HG03280 (cell line): ENCODE results near the gene ACOXL.

Experiments used
- ATAC-seq: cut with Tn5 transposase; IDR thresholded peaks from one replicate; pipeline ENCODE4 v1.9.1; 2021; ENCODE audit warnings: mild to moderate bottlenecking, moderate library complexity; ENCODE audit not compliant: unreplicated experiment

Gene ACOXL

GRCh38 chr2:111145103-111145760 is 412.9 kb downstream of the ACOXL start:
- no peak for ATAC-seq

- ATAC-seq, result no peak
Measured at GRCh38 chr2:111145951-111146350, 413.6 kb downstream of the ACOXL start.

- no peak for ATAC-seq
Measured at GRCh38 chr2:111148225-111148873, 416.0 kb downstream of the ACOXL start.

GRCh38 chr2:111148925-111149324 is 416.6 kb downstream of the ACOXL start:
- no peak for ATAC-seq

- ATAC-seq, result no peak
Measured at GRCh38 chr2:111149882-111150455, 417.6 kb downstream of the ACOXL start.

GRCh38 chr2:111154758-111155157 is 422.4 kb downstream of the ACOXL start:
- ATAC-seq, result no peak

- no peak for ATAC-seq
Measured at GRCh38 chr2:111155610-111156009, 423.2 kb downstream of the ACOXL start.

- ATAC-seq, result no peak
Measured at GRCh38 chr2:111156529-111156928, 424.2 kb downstream of the ACOXL start.

- peak; percentile 58 for ATAC-seq
Measured at GRCh38 chr2:111157071-111157661, 424.8 kb downstream of the ACOXL start.

- peak; percentile 78 for ATAC-seq
Measured at GRCh38 chr2:111157798-111158197, 425.4 kb downstream of the ACOXL start.

- ATAC-seq, result no peak
Measured at GRCh38 chr2:111159641-111160040, 427.3 kb downstream of the ACOXL start.

- ATAC-seq, result no peak
Measured at GRCh38 chr2:111160758-111161157, 428.4 kb downstream of the ACOXL start.

- no peak for ATAC-seq
Measured at GRCh38 chr2:111161971-111162370, 429.6 kb downstream of the ACOXL start.

GRCh38 chr2:111162718-111163331 is 430.5 kb downstream of the ACOXL start:
- no peak for ATAC-seq

GRCh38 chr2:111164078-111164477 is 431.7 kb downstream of the ACOXL start:
- ATAC-seq, result no peak

GRCh38 chr2:111165084-111165483 is 432.7 kb downstream of the ACOXL start:
- ATAC-seq, result no peak

- no peak for ATAC-seq
Measured at GRCh38 chr2:111166115-111166514, 433.7 kb downstream of the ACOXL start.

GRCh38 chr2:111167076-111167862 is 434.9 kb downstream of the ACOXL start:
- no peak for ATAC-seq

- ATAC-seq, result no peak
Measured at GRCh38 chr2:111167863-111168162, 435.4 kb downstream of the ACOXL start.
